ENCODE results near the gene LHB.
"Not testable (repeated sequence)": the region's sequence is repeated elsewhere in the genome, so short reads cannot be mapped to it uniquely, and the experiment has no call there.

Gene LHB

GRCh38 chr19:49038111-49038510, 21.2 kb upstream of the LHB start:
- not testable (repeated sequence) for DNase-seq (ENCODE audit: low read depth)

DNA sequence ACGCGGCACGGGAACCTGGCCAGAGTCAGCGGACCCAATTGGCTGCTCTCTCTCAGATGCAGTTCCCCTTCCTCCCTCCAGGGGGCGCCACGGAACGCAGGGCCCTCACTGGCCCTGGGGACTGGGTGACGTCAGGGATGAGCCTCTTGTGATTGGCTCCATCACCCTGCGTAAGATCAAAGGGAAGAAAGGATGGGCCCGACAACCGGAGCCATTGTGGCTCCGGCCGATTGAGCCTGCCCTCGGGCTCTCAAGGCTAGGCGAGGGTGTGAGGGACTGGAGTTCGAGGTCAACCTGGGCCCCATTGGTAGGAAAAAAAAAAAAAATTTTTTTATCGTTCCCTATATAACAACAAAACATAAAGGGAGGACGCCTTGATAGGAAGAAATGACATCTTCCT, 19.9 kb upstream of the LHB start, which contains the start of gene CGB1:
Gene CGB1 (minus strand): TSS at position 81 of the 400 bp plus-strand sequence. CDS start 184 bp downstream, outside the sequence.
- DNase-seq (ENCODE audit: low read depth) = not testable (repeated sequence)

- not testable (repeated sequence) for DNase-seq (ENCODE audit: low read depth)
Measured at GRCh38 chr19:49031642-49032301, 14.9 kb upstream of the LHB start, which contains the start of gene CGB2. CGB2 (plus strand) TSS chr19:49031890; CDS start chr19:49032096, 206 bp downstream.

- DNase-seq (ENCODE audit: low read depth) = not testable (repeated sequence)
Measured at GRCh38 chr19:49030323-49030722, 13.4 kb upstream of the LHB start.

DNA sequence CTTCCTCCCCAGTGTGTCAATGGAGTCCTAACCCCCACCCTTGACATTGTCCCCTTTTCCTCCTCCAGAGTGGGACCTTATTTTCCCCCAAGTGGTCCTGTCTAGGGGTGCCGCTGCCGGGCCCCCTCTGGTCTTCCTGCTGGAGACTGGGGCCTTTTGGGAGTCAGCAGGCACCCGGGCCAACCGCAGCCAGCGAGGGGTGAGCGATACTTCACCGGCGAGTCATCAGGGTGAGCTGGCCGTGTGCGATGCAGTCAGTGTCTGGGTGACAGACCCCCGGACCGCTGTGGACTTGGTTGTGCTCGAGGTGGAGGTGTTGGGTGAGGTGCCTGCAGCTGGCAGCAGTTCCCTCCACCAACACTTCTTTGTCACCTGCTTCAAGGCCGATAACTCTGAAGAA, 12.9 kb upstream of the LHB start:
- peak; percentile 18 for DNase-seq (ENCODE audit: low read depth)

GRCh38 chr19:49028686-49029085, 11.8 kb upstream of the LHB start:
- not testable (repeated sequence) for DNase-seq (ENCODE audit: low read depth)

- not testable (repeated sequence) for DNase-seq (ENCODE audit: low read depth)
Measured at GRCh38 chr19:49025599-49025998, 8.7 kb upstream of the LHB start.

- DNase-seq (ENCODE audit: low read depth) = not testable (repeated sequence)
Measured at GRCh38 chr19:49025088-49025487, 8.2 kb upstream of the LHB start.

DNA sequence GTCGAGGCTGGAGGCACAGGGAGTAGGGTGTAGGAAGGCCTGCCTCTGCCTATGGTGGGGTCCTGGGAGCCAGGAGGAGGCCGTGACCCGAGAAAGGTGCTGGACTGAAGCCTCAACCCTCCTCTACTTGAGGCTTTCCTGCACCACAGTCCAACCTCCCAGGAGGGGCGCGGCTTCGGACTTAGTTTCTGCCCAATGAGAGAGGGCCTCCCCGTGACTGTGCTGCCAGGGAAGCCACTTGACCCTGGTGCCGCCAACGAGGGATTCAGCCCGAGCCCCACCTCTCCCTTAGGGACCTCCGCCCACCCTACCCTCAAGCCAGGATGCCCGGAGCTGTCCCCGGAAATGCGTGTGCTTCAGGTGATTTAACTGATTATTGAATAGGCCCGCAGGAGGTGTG, 7.3 kb upstream of the LHB start, which contains the start of gene CGB3:
Gene CGB3 (minus strand): TSS at position 101 of the 400 bp plus-strand sequence. CDS start 362 bp downstream, outside the sequence.
- not testable (repeated sequence) for DNase-seq (ENCODE audit: low read depth)

DNA sequence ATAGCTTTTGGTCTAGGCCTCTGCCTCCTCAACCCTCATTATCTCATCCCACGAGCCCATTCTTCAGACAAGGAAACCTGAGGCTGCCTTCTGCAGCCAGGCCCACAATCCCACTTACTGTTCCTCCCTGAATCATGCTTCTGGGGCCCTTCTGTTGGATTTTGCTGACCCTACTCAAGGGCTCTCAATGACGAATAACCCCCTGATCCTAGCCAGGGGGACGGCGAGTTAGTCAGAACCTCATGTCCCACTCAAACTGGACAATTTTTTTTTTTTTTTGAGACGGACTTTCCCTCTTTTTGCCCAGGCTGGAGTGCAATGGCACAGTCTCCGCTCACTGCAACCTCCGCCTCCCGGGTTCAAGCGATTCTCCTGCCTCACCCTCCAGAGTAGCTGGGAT, 5.2 kb upstream of the LHB start:
- DNase-seq (ENCODE audit: low read depth) = no peak

- peak; percentile 23 for DNase-seq (ENCODE audit: low read depth)
Measured at GRCh38 chr19:49020931-49021895, 4.3 kb upstream of the LHB start.

DNA sequence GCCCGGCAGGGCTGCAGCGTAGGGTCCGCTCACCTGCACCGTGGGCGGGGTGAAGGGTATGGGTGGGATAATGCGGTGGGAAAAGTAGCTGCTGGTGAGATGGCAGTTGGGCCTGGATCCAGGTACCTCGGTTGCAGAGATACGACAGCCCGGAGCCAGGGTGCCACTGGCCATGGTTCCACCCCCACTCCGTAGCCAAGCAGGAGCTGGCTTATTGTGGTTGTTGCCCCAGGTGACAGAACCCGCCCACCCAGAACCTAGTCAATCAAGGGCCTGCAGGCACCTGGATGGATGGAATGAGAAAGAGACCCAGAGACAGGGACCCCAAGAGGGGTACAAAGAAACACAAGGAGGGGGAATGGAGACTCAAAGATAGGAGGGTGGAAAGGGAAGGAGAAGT, 3.5 kb upstream of the LHB start:
- no peak for DNase-seq (ENCODE audit: low read depth)

DNA sequence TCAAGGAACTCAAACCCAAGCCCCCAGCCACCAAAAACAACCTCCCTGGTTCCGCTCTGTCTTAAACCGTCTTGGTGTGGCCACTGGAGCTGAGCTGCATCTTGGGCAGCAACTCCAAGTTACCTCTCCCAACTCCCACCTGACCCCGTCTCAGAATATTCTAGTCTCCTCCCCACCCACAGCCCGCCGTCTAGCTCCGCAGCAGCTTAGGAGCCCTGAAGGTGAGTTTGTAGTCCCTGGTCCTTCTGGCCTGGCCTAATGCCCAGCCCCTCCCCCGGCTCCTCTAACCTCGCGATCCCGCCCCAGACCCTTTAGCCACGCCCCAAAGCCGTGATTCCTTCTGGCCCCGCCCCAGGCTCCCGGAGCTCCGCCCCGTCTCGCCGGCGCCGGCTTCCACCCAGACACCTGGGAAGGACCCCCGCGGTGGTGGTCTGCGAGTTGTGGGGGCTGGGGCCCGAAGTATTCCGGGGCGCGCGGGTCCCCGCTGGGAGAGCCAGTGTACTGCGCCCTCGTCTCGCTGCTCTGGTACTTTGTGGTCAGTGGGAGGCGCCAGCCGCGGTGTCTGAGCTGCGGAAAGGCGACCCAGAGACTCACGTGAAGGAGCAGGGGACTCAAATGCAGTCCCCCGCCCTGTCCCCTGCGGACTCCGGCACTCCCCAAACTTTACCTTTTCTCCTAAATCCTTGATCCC, 2.5 kb upstream of the LHB start:
- DNase-seq (ENCODE audit: low read depth) = peak; percentile 53

- not testable (repeated sequence) for DNase-seq (ENCODE audit: low read depth)
Measured at GRCh38 chr19:49018388-49019241, 1.7 kb upstream of the LHB start.

GRCh38 chr19:49017666-49018351, 918 bp upstream of the LHB start:
- DNase-seq (ENCODE audit: low read depth) = peak; percentile 56

DNA sequence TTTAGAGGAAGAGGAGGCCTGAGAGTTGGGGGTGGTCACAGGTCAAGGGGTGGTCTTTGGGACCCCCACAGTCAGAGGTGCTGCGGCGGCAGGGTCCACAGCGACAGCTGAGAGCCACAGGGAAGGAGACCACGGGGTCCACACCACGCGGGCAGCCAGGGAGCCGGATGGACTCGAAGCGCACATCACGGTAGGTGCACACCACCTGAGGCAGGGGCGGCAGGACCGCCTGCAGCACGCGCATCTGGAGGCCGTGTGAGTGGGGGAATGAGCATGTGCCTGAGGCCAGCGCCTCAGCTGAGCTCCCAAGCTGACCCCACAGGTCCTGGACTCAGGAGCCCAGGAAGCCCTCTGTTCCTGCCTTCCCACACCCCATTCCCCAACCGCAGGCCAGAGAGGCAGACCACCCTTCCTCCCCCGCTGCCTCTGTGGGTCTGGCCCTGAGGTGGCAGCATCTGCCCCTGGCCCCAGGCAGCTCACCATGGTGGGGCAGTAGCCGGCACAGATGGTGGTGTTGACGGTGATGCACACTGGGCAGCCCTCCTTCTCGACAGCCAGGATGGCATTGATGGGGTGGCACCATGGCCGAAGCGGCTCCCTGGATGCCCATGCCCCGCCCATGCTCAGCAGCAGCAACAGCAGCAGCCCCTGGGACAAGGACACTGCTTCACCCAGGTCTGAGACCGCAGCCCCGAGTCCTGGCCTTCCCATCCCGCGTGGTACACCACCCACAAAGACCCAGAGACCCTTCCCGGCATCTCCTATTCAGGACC, 638 bp downstream of the LHB start:
- no peak for DNase-seq (ENCODE audit: low read depth)

GRCh38 chr19:49014870-49015255, 2.0 kb downstream of the LHB start:
- no peak for DNase-seq (ENCODE audit: low read depth)

DNA sequence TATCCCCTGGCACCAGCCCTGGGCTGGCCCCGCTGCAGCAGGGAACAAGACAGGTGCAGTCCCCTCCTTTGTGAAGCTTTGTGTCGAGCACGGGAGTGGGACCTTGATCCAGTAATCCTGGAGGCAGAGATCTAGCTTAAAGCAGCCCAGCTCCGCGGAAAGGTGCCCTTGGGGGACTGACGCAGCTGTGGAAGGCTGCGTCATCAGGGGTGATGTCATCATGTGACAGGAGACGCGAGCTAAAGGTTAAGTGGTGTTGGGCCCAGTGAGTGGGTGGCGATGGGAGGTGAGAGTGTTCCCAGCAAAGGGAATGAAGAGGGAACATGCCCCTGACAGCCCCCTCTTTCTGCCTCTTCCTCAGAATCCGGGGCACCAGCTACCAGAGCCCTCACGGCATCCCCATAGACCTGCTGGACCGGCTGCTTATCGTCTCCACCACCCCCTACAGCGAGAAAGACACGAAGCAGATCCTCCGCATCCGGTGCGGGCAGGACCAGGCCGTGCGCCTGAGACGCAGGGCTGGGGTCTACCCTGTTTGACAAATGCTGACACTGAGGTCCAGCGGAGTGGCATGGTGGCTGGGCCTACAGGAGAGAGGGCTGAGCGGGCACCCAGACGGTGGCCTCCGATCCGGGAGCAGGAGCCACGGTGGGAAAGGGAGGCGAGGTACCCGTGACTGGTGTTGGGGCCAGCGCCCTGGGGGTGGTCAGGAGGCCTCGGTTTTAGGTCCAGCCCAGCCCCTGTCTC, 2.6 kb downstream of the LHB start:
- DNase-seq (ENCODE audit: low read depth) = peak; percentile 20

DNA sequence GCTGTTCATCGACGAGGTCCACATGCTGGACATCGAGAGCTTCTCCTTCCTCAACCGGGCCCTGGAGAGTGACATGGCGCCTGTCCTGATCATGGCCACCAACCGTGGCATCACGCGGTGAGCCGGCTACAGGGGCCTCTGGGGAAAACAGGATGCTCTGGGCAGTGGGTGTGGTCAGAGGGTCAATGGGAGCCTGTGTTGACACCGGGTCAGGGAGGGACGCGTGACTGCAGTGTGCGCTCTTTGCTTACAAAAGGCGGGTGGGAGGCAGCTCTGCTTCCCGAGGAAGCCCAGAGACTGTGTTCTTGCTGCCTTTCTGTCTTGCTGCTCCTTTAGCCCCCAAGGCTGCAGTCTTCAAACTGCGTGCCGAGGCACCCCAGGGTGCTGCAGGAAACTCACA, 5.7 kb downstream of the LHB start:
- DNase-seq (ENCODE audit: low read depth) = no peak

Measured in iris pigment epithelial cell (primary cell).